HG03469 (cell line): ENCODE results near the gene BTBD10.
"Not testable (repeated sequence)": the region's sequence is repeated elsewhere in the genome, so short reads cannot be mapped to it uniquely, and the experiment has no call there.

ENCODE experiments used
- ATAC-seq: cut with Tn5 transposase; IDR thresholded peaks from one replicate; pipeline ENCODE4 v1.9.1; 2021; ENCODE audit warnings: mild to moderate bottlenecking, moderate library complexity, moderate number of reproducible peaks; ENCODE audit not compliant: unreplicated experiment

Gene BTBD10

DNA sequence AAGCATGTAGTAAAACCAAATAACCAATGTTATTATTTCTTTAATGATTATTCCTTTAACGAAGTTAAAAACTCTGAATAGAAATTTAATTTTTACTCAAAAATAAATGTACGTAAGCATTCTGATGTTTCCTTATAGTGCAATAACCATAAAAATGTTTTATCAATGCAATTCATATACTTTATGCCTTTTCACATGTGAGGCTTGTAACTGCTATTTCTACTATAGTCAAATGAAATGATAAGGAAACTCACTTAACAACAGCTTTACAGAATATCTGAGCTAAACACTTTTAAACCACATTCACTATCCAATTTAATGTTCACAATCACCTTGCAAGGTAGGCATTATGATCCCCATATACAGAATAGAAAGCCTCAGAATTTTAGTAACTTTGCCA is 17.4 kb downstream of the BTBD10 start:
- no peak for ATAC-seq

DNA sequence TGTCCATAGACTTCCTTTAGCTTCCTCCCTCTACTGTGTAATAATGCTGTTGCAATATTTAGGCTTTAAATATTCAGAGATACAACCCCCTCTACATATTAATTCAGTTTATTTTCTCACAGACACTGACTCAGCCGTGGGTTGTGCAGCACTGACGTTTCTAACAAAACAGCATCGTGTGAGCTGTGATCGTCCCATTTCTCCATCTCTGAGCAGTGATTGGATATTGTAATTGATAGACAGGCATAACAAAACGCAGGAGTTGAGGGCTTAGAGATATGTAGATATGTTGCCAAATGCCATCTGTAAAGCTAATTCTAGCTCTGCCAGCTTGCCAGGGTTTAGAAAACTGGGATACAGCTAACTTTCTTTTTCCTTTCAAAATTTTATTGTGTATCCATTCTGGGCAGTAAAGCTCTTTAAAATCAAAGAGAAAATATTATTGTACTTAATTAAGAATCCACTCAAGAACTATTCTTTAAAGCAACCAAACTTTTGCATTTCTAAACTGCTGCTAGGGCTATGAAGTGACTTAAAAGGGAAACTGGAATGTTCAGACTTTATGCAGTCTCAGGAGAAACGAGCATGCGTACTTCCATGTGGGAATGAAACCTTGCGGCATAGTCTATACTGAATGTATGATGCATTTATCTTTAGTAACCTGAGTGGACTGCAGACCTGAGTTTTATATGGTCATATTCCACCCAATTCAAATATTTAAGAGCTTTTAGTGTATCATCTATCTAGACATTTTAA is 22.7 kb downstream of the BTBD10 start:
- ATAC-seq, result no peak

DNA sequence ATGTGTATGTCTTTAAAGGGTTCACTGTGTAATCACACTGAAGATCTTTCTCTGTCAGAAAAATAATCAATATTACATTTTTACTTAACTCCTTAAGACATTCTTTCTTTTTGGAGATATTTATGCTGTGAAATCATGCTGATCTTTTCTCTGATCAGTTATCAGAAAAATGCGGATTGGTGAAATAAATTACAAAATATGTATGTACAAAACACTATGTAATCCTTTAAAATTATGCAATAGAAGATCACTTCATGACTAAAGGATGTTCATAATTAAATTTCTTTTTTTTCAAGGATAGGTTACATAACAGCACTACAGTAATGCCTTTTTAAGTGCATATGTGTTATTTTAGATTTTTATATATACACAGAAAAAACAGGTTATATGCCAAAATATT is 24.7 kb downstream of the BTBD10 start:
- ATAC-seq, result no peak

DNA sequence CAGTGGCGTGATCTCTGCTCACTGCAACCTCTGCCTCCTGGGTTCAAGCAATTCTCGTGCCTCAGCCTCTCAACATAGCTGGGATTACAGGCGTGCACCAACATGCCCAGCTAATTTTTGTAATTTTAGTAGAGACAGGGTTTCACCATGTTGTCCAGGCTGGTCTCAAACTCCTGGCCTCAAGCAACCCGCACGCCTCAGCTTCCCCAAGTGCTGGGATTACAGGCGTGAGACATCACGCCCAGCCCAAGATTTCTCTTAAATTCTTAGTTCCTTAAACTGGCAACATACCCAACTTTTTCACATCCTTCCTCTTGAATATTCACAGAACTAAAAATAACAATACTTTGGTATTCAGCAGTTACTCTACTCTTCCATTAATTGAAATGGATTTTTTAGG is 26.2 kb downstream of the BTBD10 start:
- ATAC-seq, result not testable (repeated sequence)

DNA sequence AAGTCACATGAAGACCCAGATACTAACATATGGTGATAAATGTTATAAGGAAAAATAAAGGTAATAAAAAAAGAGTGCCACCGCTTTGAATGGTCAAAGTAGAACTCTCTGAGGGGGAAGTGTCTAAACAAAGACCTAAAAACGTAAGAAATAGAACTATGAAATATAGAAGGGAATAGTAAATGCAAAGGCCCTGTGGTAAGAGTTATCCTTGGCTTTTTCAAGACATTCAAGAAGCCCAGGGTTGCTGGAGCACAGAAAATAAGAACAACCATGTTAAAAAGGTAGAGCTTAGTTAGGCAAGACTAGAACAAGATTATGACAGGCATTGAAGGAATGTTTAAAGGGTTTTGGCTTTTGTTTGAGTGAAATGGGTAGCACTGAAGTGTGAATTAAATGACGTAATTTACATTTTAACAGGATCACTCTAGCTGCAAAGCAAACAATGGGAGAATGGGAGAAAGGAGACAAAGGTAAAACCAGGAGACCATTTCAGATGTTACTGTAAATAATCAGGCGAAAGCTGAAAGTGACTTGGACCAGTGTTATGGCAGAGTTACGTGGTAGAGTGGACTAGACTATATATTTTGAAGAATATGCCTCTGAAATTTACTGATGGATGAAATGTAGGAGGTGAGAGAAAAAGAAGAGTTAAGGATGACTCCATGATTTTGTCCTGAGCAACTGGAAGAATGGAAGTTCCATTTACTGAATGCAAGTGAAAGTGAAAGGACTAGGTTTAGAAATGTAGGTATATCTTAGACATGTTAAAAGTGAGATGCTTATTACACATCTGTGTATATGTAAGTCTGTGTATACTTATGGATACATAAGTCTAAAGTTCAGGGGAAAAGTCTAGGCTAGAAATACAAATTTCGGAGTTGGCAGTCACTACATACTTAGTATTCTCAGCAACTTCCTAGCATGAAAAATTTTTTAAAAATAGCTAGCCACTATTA is 28.5 kb downstream of the BTBD10 start:
- no peak for ATAC-seq

DNA sequence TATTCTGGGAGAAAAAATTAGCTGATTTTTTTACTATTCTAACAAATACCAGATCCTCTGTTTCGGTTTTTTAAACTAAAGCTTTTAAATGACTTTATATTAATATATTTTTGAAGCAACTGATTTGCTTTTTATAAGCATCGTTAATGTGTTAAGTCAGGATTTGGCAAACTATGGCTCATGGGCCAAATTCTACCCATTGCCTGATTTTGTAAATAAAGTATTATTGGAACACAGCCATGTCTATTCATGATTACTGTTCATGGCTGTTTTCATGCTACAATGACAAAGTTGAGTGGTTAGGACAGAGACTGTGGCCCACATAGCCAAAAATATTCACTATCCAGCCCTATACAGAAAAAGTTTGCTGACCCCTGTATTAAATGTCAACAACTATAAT is 29.6 kb downstream of the BTBD10 start:
- no peak for ATAC-seq

DNA sequence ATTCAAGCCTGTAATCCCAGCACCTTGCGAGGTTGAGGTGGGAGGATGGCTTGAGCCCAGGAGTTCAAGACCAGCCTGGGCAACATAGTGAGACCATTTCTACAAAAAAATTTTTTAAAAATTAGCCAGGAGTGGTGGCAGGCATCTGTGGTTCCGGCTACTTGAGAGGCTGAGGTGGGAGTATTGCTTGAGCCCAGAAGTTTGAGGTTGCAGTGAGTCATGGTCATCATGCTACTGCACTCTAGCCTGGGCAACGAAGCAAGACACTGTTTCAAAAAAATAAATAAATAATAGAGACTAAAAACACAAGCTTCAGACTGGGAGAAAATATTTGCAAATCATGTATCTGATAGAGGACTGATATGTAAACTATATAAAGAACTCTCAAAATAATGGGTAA is 33.2 kb downstream of the BTBD10 start:
- no peak for ATAC-seq

DNA sequence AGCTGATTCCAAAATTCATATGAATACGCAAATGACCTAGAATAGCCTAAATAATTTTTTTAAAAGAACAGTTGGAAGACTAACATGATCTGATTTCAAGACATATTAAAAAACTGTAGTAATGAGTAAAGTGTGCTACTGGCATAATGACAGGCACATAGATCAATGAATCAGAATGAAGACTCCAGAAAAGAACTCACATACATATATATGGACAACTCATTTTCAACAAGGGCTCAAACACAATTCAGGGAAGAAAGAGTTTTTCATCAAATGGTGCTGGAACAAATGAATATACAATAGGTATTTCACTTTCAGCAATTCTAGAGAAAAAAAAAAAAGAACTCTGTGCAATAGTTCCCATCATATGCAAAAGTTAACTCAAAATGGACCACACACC is 33.7 kb downstream of the BTBD10 start:
- no peak for ATAC-seq

DNA sequence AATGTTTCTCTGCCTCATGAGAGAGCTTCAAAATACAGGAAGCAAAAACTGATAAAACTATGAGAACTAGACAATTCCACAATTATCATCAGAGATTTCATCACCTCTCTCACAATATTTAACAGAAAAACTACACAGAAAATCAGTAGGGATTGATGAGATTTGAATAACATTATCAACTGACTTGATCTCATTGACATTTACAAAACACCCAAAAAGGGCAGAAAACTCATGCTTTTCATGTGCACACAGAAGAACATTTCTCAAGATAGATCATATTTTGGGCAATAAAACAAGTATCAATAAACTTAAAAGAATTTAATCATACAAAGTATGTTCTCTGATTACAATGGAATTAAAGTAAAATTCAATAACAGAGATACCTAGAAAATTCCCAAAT is 35.6 kb downstream of the BTBD10 start:
- ATAC-seq, result no peak

DNA sequence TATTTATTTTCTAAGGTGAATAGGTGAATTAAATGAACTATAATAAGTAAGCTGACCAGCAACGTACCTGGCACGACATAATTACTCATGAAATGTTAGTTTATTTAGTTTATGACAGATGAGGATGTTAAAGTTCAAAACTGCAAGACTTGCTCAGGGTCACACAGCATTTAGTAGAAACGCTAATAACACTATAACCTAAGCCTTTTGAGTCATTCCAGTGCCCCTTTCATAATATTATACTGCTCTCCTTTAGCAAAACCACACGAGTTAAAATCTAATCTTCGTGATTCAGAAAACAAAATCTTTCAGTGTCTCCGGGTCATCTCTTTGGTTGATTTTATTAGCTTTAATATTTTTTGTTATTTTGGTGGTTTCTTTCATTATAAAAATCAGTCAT is 39.6 kb downstream of the BTBD10 start:
- no peak for ATAC-seq

DNA sequence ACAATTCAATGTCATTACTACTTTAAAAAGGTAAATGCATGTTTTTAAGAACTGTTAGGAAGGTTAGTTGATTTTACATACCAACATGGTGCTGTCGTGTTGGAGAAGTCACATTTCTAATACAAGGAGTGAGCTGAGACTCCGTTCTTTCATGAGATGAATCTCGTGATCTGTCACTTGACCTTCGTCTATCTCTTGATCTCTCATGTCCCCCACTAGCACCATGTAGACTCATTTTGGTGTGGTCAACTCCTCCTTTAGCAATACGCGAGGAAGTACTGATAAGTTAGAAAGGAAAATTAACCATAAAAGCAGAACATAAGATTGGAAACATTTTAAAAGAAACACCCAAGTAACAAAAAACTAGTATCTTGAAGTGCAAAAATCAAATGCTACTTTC is 41.5 kb downstream of the BTBD10 start:
- no peak for ATAC-seq

DNA sequence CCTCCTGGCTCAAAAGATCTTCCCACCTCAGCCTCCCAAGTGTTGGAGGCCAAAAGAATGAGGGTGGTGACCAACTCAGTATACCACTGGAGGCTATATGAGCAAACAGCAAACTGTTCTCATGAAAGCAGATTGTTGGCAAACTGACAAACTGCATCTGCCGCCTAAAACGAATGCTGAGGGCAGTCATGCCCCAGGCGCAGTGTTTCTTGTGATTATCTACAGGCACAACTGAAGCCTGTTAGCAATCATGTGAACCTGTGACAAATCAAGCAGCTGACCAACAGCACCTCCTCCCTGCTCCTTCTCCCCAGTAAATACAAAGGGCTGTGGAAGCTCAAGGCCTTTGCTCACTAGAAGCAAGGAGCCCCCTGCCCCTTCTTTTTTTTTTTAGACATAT is 47.8 kb downstream of the BTBD10 start:
- ATAC-seq, result no peak

DNA sequence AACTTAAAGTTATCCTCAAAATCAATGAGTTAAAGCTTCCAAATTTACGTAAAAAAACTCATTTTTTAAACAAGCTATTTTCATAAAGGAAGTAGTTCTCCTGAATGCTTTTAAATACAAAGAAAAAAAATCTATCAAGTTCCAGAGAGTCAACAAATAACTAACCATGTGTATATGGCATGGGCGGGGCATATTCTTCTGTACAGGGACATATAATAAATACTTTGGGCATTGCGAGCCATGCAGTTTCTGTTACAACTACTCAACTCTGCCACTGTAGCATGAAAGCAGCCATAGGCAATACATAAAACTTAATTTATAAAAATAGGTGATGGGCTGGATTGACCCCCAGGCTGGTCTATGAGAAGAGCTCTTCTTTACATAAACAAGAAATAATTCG is 57.8 kb downstream of the BTBD10 start:
- no peak for ATAC-seq

DNA sequence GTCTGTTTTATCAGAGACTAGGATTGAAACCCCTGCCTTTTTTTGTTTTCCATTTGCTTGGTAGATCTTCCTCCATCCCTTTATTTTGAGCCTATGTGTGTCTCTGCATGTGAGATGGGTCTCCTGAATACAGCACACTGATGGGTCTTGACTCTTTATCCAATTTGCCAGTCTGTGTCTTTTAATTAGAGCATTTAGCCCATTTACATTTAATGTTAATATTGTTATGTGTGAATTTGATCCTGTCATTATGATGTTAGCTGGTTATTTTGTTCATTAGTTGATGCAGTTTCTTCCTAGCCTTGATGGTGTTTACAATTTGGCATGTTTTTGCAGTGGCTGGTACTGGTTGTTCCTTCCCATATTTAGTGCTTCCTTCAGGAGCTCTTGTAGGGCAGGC is 64.7 kb downstream of the BTBD10 start:
- not testable (repeated sequence) for ATAC-seq

DNA sequence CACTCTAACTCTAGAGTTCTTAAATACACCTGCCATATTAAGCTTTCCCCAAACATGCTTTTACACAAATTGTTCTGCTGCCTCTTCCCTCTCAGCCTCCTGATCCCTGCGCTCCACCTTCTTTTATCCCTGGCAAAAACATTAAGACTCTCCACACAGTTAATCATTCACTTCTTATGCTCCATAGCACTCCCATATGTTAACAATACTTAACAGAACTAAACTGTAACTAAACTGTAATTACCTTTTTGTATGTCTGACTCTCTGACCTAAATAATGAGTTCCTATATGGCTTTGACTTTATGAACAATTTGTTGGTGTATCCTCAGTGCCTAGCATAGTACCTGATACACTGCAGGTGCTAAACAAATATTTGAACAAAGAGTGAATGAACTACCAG is 71.8 kb downstream of the BTBD10 start:
- ATAC-seq, result no peak

DNA sequence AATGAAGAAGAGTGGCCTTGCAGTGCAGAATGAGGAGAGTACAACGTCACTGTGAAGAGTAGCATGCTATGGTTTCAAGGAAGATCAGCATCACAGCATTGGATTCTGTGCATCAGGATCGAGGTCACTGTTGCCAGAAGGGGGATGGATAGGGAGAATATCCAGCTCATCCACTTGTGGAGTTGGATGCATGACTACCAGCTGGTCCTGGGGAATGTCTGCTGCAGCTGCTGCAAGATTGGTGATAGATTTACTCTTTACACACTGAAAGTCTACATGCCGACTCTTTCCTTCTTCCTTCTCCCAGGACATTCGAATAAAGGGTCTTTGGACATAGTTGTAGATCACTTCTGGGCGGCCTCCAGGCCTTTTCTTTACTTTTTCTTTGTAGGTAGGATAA is 74.3 kb downstream of the BTBD10 start:
- ATAC-seq, result no peak

DNA sequence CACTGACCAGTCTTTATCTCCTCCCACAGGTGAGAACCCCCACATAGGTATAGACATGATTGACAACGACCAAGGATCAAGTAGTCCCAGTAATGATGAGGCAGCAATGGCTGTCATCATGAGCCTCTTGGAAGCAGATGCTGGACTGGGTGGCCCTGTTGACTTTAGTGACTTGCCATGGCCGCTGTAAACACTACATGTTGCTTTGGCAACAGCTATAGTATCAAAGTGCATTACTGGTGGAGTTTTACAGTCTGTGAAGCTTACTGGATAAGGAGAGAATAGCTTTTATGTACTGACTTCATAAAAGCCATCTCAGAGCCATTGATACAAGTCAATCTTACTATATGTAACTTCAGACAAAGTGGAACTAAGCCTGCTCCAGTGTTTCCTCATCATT is 76.5 kb downstream of the BTBD10 start:
- no peak for ATAC-seq

DNA sequence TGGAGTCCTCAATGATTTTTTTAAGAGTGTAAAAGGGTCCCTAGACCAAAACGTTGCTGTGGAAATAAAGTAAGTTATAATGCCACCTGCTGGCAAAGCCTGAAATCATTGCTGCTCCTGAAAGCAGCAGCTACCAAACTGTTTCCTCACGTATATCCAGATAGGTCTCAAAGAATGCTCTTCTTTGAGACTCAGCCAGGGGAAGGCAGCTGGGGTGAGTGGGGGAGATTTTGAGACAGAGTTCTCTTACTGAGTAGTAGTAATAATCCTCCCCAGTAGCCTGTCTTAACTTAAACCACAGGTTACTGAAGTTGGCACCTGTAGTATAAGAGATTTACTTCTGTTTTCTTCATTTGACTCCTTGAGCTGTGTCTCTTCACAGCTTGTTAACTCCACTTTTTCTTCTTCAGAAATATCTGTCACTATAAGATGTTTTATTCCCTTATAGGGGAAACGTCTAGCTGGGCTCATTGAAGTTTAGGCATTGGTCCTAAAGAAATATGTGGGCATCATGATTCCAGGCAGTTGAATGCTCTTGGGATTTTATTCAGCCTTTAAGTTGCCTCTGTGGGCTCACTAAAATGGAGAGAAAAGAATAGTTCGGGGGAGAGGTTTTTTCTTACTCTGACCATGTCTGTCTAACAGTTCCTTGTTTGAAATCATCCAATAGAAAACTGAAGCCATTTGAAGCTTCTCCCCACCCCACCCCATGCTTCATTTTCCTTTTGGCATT is 77.9 kb downstream of the BTBD10 start:
- peak; percentile 62 for ATAC-seq

DNA sequence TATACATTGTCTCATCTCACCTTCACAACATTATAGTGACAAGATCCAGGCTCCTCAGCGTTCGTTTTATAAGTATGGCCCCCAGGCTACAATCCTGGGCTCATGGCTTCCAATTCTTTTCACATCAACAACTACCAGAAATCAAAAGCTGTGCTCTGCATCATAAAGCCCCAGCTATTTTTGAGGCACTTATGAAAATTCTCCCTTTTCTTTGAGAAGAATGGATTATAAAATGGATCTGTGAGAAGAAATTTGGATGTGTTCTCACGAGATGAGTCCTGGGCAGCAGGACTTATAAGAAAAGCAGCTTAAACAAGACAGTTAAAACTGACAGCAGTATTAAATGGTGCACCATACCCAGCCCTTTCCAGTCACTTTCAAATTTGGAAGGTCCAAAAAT is 80.3 kb downstream of the BTBD10 start:
- no peak for ATAC-seq

DNA sequence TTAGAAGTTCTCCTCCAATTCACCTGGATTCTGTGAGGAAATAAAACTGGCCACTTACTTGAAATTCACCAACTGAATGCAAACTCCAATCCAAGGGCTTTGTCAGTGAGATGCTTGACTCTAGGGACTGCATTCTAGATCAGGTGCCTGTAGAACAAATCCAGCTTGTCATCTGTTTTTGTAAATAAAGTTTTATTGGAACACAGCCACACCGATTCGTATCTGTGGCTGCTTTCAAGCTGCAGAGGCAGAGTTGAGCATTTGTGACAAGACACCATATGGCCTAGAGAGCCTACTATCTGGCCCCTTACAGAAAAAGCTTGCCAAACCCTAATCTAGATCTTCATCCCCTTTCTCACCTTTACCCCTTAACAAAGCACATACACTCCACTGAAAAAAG is 82.3 kb downstream of the BTBD10 start:
- no peak for ATAC-seq

DNA sequence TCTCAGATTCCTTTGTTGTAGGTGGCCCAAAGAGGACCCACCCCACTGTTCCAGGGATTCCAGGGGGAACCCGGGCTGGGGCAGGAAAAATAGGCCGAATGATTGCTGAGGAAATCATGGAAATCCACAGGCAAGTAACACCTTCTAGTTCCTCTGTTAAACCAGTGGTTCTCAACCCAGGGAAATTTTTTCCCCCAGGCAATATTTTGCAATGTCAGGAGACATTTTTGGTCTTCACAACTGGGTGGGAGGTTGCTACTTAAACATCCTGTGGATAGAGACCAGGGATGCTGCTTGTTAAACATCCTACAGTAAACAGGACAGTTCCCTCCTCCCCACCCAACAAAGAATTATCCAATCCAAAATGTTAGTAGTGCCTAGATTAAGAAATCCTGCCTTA is 84.7 kb downstream of the BTBD10 start:
- no peak for ATAC-seq
